Gastroesophageal sphincter (tissue), 4 donors: ENCODE data around the gene CALHM3. TPM values are rescaled to one million over a fixed set of nuclear protein-coding genes. Genes with fewer than 3 reads are reported as not detected.

ENCODE experiments used
- ATAC-seq: fragments of 150-250 bp; one replicate; pipeline ENCODE4 v1.9.1; 2016; ENCODE audit warnings: mild to moderate bottlenecking, moderate library complexity
- H3K27ac ChIP-seq, 4 donors: fragments of 200-600 bp; sonication (generic) in 3 of 4; 1 replicate in 3 of 4; 2 replicates in 1 of 4; pipeline ENCODE4 v1.5.1; 2016 to 2019
- H3K27me3 ChIP-seq: fragments of 200-600 bp; sonication (generic); one replicate; pipeline ENCODE4 v1.5.1; 2019
- H3K36me3 ChIP-seq, 2 donors: fragments of 200-600 bp; sonication (generic); one replicate each; pipeline ENCODE4 v1.5.1; 2019; ENCODE audit warnings: control low read depth in 1 of 2
- H3K4me1 ChIP-seq, 3 donors: fragments of 200-600 bp; sonication (generic); 1 replicate in 2 of 3; 2 replicates in 1 of 3; pipeline ENCODE4 v1.5.1; 2016 to 2019; ENCODE audit warnings: control low read depth in 2 of 3
- H3K4me3 ChIP-seq, 2 donors: fragments of 200-600 bp; sonication (generic); one replicate each; pipeline ENCODE4 v1.5.1; 2019; ENCODE audit warnings: mild to moderate bottlenecking in 1 of 2, moderate library complexity in 1 of 2
- H3K9me3 ChIP-seq, 3 donors: fragments of 200-600 bp; sonication (generic); one replicate each; pipeline ENCODE4 v1.5.1; 2017 to 2019; ENCODE audit warnings: control low read depth in 2 of 3
- EP300 ChIP-seq: sonication (generic); formaldehyde crosslinking; IDR thresholded peaks from one replicate; pipeline ENCODE4 v1.6.1; 2017; ENCODE audit warnings: antibody characterized with exemption, mild to moderate bottlenecking
- POLR2A ChIP-seq, 2 donors: fragments of 450-650 bp; IDR thresholded peaks; one replicate each; pipeline ENCODE4 v1.6.1; 2017; ENCODE audit warnings: antibody characterized with exemption in 2 of 2, mild to moderate bottlenecking in 2 of 2, moderate library complexity in 1 of 2
- POLR2AphosphoS5 ChIP-seq: sonication (generic); formaldehyde crosslinking; IDR thresholded peaks from one replicate; pipeline ENCODE4 v1.6.1; 2017; ENCODE audit warnings: antibody characterized with exemption
- WGBS, 2 donors: methylation state at CpG; one replicate each; pipeline ENCODE4 v1.1.5; 2018; ENCODE audit warnings: low coverage in 1 of 2; 5-methylcytosine and 5-hydroxymethylcytosine counted together
- total RNA-seq, 4 donors: library from RNA; depleted of rRNA; stranded (reverse); fragments of >200 nt; gene quantifications; one replicate each; pipeline ENCODE4 v1.1.0, GENCODE V29; 2016
- TF ChIP-seq, protein P1 (sequence below), 4 experiments: fragments of 200-600 bp in 2 of 4; fragments of 450-650 bp in 2 of 4; sonication (generic) in 1 of 4; IDR thresholded peaks; one replicate each; pipeline ENCODE4 v1.5.1; 2017 to 2019; ENCODE audit warnings: antibody characterized with exemption in 4 of 4, mild to moderate bottlenecking in 2 of 4, moderate library complexity in 2 of 4

Gene CALHM3
- total RNA-seq, 4 donors from 2014 or later, result not detected

DNA sequence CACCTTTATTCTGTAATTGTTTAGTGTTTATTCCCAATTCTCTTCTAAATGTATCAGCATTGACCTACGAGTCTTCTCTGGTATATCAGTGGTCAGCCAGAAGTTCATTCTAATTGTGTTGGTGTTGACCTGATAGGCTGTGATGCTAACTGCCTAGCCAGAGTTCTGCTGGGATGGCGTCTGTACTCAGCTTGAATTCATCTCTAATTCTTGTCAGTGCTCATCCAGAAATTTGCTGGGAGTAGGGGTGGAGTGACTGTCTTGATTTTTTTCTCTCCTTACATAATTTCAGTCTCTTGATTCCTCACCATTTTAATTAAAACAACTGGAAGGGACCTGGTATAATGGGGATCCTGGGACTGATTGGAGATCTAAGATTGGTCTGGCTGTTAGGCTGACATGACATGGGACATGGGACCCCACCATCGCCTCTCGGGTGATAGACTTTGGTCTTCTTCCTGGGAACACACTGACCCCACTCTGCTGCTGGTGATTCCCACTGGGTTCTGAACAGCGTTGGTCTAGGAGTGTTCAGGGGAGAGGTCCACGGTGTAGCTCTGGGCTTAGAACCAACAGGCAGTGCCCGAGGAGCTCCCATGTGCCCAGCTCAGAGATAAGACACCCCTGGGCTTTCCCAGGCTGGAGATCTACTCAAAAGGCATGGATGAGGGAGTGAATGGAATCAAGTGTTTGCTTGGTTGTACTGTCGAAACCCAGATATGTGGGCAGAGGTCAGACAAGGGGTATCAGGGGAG lies 18.3 kb upstream of the CALHM3 start:
- Histone ChIP-seq H3K36me3 (no peaks in the 10 kb centered on the region), H3K4me1 (peaks cover 0 to 21% (median 4%) of the 10 kb centered on the region in 3 donors), H3K9me3 (no peaks in the 10 kb centered on the region), H3K27me3 (peaks cover 61% of the 10 kb centered on the region), H3K4me3 (no peak overlapping the region), H3K27ac (no peak overlapping the region)
- TF ChIP-seq EP300 (no peak), POLR2AphosphoS5 (no peak), POLR2A (IDR thresholded peaks at IDR 0.05) (no peak)
- TF ChIP-seq, protein P1, sequence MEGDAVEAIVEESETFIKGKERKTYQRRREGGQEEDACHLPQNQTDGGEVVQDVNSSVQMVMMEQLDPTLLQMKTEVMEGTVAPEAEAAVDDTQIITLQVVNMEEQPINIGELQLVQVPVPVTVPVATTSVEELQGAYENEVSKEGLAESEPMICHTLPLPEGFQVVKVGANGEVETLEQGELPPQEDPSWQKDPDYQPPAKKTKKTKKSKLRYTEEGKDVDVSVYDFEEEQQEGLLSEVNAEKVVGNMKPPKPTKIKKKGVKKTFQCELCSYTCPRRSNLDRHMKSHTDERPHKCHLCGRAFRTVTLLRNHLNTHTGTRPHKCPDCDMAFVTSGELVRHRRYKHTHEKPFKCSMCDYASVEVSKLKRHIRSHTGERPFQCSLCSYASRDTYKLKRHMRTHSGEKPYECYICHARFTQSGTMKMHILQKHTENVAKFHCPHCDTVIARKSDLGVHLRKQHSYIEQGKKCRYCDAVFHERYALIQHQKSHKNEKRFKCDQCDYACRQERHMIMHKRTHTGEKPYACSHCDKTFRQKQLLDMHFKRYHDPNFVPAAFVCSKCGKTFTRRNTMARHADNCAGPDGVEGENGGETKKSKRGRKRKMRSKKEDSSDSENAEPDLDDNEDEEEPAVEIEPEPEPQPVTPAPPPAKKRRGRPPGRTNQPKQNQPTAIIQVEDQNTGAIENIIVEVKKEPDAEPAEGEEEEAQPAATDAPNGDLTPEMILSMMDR (IDR thresholded peaks at IDR 0.05), result no peak
- no peak for ATAC-seq
- WGBS, 2 donors, result 72 to 92% methylated on average over 3 to 5 of the region's 8 CpGs

DNA sequence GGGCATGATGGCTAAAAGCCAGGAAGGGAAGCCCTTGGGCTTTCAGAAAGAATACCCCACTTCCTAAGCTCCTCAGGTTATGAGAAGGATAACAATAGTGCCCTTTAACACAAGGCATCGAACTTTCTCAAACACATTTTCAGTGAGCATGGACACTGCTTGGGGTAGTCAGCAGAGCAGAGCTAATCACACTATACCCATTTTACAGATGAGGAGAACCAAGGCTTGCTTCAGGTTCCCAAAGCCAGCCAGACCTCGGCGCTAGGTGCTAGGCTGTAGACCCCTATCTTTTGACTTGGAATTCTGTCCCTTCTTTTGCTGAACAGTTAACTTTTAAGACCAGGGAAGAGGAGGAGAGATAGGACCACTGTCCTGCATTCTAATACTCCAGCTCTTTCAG lies 16.3 kb upstream of the CALHM3 start:
- no peaks in the 10 kb centered on the region for H3K36me3 ChIP-seq
- H3K27ac ChIP-seq, result no peak overlapping the region
- WGBS, 2 donors, result 91 to 100% methylated on average over 1 to 3 of the region's 3 CpGs
- peaks cover 0 to 21% (median 4%) of the 10 kb centered on the region in 3 donors for H3K4me1 ChIP-seq
- H3K9me3 ChIP-seq, result no peaks in the 10 kb centered on the region
- peaks cover 53% of the 10 kb centered on the region for H3K27me3 ChIP-seq
- ATAC-seq, result no peak
- H3K4me3 ChIP-seq, result no peak overlapping the region
- TF ChIP-seq POLR2AphosphoS5 (no peak), EP300 (no peak), POLR2A (IDR thresholded peaks at IDR 0.05) (no peak)
- TF ChIP-seq, protein P1 (IDR thresholded peaks at IDR 0.05), result no peak

DNA sequence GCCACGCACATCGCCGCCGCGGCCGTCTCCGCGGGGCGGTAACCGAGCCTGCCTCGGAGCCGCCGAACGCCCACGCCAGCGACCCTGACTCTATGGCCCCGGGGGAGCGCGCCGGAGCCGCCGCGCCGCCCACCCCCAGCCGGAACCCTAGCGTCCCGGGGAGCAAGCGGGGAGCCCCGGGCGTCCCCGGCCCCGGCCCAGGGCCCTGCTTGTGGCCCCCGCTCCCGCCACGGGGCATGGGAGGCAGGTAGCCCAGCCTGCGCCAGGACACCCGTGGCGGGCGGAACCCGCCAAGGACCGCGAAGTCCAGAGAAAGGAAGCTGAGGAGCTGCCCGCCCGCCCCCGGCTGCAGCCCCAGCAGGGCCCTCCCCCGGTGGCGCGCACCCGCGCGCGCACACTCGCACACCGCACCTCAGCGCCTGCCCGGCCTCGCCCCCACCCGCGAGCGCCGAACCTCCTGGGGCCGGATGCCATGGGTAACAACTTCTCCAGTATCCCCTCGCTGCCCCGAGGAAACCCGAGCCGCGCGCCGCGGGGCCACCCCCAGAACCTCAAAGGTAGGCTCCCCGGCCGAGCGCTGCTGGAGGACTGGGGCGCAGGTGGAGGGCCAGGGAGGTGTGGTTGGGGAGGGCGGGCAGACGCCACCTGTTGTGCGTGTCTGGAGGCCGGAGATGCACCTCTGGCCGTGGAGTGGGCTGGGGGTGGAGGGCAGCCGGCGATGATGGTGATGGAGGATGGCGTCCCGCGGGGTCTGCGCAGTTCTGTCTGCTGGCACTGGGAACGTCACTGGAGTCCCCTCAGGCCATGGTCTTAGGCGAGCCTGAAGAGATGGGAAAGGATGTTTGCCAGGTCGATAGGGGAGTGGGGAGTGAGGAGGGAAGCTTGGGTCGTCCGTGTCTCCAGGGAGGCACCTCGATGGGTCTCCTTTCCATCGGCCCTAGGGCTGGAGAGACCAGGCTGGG lies 15.2 kb upstream of the CALHM3 start:
- Histone ChIP-seq H3K36me3 (no peaks in the 10 kb centered on the region), H3K27me3 (peaks cover 52% of the 10 kb centered on the region), H3K27ac (no peak overlapping the region), H3K4me3 (peak overlapping the region; percentile 43 to 69), H3K4me1 (peaks cover 0 to 21% (median 4%) of the 10 kb centered on the region in 3 donors), H3K9me3 (no peaks in the 10 kb centered on the region)
- ATAC-seq, result peak; percentile 55
- no peak for TF ChIP-seq POLR2A (IDR thresholded peaks at IDR 0.05)
- no peak for TF ChIP-seq EP300
- TF ChIP-seq POLR2AphosphoS5, result no peak
- TF ChIP-seq, protein P1 (IDR thresholded peaks at IDR 0.05), result no peak
- 8 to 12% methylated on average over 10 to 14 of the region's 92 CpGs for WGBS, 2 donors

DNA sequence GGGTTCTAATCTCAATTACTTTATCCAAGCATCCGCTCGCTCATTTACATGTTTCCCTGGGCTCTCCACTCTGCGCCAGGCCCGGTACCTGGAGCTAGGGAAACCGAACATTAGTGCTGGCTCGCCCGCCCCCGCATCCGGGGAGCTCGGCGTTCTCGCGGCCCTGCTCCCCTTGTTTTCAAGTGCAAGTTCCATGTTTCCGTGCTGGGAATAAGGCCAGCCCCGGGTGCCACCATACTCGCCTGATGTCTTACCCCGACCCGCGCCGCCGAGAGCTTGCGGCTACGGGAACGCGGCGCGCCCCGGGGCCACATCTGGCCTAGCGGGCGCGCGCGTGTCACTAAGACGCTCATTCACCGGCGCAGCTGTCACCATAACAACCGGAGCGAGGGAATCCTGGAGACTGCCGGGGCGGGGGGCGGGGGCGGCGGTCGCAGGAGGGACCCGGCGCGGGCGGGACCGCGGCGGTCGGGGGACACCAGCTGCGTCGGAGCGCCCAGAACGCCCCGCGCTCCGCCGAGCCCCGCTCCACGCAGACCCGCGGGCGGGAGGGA lies 14.4 kb upstream of the CALHM3 start, which contains the start of gene NEURL1:
Gene NEURL1, plus strand, starts transcription at position 344 of the 554 bp plus-strand sequence. CDS start 683 bp downstream, outside the sequence.
- no peak for ATAC-seq
- Histone ChIP-seq H3K4me3 (peak within 1 kb of the TSS; percentile 43 to 69), H3K4me1 (peaks cover 0 to 21% (median 4%) of the 10 kb centered on the region in 3 donors), H3K36me3 (no peaks in the 10 kb centered on the region), H3K27me3 (peaks cover 46% of the 10 kb centered on the region), H3K27ac (no peak within 1 kb of the TSS), H3K9me3 (no peaks in the 10 kb centered on the region)
- TF ChIP-seq POLR2AphosphoS5 (no peak), EP300 (no peak), POLR2A (IDR thresholded peaks at IDR 0.05) (no peak)
- TF ChIP-seq, protein P1 (IDR thresholded peaks at IDR 0.05), result no peak
- WGBS, 2 donors, result 6 to 29% methylated on average over 4 to 12 of the region's 65 CpGs
